Measurements from ENCODE around the gene EGFL6.

Gene EGFL6, protein sequence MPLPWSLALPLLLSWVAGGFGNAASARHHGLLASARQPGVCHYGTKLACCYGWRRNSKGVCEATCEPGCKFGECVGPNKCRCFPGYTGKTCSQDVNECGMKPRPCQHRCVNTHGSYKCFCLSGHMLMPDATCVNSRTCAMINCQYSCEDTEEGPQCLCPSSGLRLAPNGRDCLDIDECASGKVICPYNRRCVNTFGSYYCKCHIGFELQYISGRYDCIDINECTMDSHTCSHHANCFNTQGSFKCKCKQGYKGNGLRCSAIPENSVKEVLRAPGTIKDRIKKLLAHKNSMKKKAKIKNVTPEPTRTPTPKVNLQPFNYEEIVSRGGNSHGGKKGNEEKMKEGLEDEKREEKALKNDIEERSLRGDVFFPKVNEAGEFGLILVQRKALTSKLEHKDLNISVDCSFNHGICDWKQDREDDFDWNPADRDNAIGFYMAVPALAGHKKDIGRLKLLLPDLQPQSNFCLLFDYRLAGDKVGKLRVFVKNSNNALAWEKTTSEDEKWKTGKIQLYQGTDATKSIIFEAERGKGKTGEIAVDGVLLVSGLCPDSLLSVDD

GRCh38 chrX:13569479-13570260 is at the start of gene EGFL6:
Gene EGFL6 (plus strand): TSS chrX:13569601. CDS start chrX:13569862, 261 bp downstream.
- no peak for DNase-seq (ENCODE audit: low spot score)

DNA sequence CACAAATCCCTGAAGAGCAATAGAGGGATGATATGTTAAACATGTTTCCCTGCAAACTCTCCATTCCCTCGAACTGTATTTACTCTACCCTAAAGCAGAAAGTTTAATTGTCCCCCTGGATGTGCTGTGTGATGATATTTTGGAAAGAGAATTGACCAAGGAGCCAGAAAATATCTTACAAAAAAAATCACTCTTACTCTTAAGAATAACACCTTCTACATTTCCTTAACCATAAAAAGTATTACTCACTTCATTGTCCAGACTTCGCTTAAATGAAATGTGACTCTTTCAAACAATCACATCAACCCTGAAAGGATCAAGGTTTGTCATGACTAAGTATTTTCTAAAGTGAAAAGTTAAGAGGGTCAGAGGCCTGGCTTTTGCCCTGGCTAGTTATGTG is 49.0 kb upstream of the EGFL6 start:
- DNase-seq (ENCODE audit: low spot score), result no peak

- DNase-seq (ENCODE audit: low spot score), result no peak
Measured at GRCh38 chrX:13520936-13521335, 48.5 kb upstream of the EGFL6 start.

DNA sequence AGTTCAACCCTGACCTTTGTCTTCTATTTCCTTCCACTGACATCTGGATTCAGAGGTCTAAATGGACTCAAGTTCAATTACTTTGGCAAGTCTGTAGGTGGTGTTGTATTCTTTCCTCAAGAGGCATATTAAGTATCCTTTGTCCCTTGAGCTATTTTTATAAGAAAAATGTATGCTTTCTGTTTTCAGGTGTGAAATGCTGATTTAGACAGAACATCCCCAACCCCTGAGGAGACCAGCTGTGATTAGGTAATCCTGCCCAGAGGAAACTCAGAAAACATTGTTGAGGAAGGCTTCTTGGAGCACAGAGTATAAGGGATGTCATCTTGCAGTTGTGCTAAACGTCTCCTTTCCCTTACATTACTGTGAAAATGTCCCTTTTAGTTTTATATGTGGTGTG is 46.6 kb upstream of the EGFL6 start:
- no peak for DNase-seq (ENCODE audit: low spot score)

DNA sequence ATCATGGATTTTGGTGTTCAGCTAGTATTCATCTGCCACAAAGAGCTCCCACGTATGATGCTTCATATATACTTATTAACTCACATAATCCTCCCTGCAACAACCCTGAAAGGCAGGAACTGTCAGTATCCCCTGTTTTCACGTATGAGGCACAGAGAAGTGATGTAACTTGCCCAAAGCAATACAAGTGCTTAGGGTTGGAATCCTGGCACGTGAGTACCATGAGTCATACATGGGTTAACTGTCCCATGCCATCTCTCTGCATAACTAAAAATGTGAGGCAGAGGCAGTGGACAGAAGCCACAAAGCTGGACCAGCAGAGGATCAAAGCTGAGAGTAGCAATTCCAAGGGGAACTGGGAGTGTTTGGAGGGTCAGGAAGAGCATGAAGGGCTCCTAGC is 35.7 kb upstream of the EGFL6 start:
- DNase-seq (ENCODE audit: low spot score), result no peak

GRCh38 chrX:13535376-13536165 is 33.8 kb upstream of the EGFL6 start:
- DNase-seq (ENCODE audit: low spot score), result no peak

DNA sequence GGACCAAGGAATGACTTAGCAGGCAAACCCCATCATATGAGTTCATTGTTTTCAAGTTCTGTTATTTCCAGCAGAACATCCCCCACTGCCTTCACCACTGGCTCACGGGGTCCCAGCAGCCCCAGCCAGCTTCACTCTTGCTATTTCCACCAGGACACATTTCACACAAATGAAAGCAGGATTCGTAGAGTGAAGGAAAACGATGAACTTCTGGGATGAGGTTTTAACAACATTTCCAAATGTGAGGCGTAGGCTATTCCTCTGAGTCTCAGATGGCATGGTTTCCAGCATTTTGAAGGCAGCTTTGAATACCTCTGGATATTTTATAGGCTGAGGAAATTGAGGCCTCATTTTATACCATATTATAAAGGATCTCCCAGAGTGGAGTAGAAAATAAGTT is 32.9 kb upstream of the EGFL6 start:
- DNase-seq (ENCODE audit: low spot score), result no peak

- no peak for DNase-seq (ENCODE audit: low spot score)
Measured at GRCh38 chrX:13538414-13538813, 31.0 kb upstream of the EGFL6 start.

DNA sequence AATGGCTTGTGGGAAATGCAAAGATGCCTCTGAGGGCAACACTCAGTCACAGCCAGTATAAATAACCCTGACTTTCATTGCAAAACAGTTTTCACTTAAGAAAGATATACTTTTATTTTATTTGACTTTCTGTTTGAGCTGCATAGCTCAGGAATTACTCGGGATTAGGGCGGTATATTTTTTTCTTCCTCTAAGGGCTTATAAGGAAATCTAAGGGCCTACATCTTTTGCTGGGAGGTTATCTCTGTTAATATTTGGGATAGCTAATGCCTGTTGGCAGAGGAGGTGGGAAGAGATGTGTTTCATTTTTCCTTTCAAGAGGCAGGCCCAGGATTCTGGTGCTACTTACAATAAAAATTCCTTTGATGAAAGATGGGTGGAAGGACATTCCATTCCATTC is 28.8 kb upstream of the EGFL6 start:
- DNase-seq (ENCODE audit: low spot score), result no peak

GRCh38 chrX:13545726-13546125 is 23.7 kb upstream of the EGFL6 start:
- no peak for DNase-seq (ENCODE audit: low spot score)

DNA sequence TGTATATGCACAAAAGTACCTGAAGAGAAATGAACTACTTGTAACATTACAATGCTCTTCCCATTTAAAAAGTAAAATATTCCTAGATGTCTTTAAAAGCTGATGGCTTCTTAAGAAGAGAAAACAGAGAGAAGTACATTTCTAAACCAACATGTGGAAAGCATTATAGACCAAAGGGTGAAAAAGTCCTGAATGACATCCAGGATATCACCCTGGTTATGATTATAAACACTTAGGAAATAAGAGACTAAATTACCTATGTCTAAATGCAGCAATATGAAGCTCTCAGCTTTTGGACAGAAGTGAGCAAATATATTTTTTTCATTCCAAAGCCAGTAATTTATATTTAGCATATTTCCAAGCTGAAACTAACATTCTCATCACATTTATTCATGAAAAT is 21.7 kb upstream of the EGFL6 start:
- no peak for DNase-seq (ENCODE audit: low spot score)

GRCh38 chrX:13550346-13550745 is 19.1 kb upstream of the EGFL6 start:
- DNase-seq (ENCODE audit: low spot score), result no peak

- no peak for DNase-seq (ENCODE audit: low spot score)
Measured at GRCh38 chrX:13551610-13552009, 17.8 kb upstream of the EGFL6 start.

- no peak for DNase-seq (ENCODE audit: low spot score)
Measured at GRCh38 chrX:13552892-13553291, 16.5 kb upstream of the EGFL6 start.

- no peak for DNase-seq (ENCODE audit: low spot score)
Measured at GRCh38 chrX:13565511-13565910, 3.9 kb upstream of the EGFL6 start.

DNA sequence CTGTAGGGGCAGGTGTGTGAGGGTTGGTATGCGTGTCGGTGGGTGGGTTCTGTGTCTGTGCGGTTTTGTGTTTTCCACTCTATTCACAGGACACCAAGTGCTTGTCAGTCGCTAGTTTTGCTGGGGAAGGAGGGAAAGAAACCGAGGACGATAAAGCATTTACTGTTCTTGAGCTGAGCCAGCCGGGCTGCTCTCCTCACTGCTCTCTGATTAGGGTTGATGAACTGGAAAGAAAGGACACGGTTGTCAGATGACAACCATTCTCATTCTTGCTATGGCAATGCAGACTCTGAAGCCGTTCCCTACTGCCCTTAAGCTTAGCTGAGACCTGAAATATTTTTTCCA is 832 bp downstream of the EGFL6 start:
- no peak for DNase-seq (ENCODE audit: low spot score)

GRCh38 chrX:13571136-13571535 is 1.7 kb downstream of the EGFL6 start:
- DNase-seq (ENCODE audit: low spot score), result no peak

GRCh38 chrX:13574600-13574999 is 5.2 kb downstream of the EGFL6 start:
- DNase-seq (ENCODE audit: low spot score), result no peak

- DNase-seq (ENCODE audit: low spot score), result no peak
Measured at GRCh38 chrX:13579661-13580060, 10.3 kb downstream of the EGFL6 start.

DNA sequence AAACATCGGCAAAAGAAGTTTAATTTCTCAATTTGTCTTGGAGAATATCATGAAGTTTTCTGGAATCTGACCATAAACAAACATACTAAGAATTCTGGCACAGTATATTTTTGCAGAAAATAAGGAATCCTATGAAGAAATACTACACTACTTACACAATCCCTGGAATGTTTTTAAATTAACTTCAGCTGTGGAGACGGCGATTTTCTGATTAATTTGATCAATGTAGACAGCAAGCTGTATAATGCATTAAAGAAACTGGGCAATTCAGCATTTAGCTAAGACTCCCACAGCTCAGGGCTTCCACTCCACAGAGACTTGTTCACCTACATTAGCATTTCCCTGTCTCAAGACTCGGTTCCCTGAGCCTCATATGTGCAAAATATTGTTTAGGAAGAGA is 12.2 kb downstream of the EGFL6 start:
- DNase-seq (ENCODE audit: low spot score), result no peak

DNA sequence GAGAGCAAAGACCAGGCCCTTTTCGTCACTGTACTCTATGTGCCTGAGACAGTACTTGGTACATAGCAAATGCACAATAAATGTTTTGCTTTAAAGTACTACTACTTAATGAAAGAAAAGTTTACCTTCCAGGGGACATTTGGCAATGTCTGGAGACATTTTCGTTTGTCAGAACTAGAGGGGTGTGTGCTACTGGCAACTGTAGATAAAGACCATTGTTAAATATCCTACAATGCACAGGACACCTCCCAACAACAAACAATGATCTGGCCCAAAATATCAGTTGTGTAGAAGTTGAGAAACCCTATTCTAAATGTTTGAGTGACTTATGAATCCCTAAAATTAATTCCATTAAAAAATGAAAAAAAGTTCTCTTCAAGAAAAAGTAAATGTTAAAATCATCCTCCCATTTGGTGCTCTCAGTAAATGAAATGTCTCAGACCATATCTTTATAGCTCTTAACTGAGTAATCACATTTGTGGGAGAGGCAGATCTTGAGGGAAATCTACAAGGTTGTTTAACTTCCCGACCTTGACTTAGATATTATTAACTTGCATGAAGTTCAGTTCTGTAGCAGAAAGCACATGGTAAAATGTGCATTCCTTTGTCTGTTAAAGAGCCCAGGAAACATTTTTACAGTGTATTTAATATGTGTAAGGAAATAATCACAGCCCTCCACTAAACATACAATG is 18.5 kb downstream of the EGFL6 start:
- DNase-seq (ENCODE audit: low spot score), result no peak

GRCh38 chrX:13590207-13590606 is 20.8 kb downstream of the EGFL6 start:
- no peak for DNase-seq (ENCODE audit: low spot score)
